Type B pancreatic cell (in vitro differentiated cells): ENCODE data around the gene ADAMTS4. TPM values are rescaled to one million over a fixed set of nuclear protein-coding genes. Genes with fewer than 3 reads are reported as not detected.

Source experiments
- DNase-seq: peaks from one replicate; pipeline ENCODE4 v3.0.0; 2021; ENCODE audit warnings: mixed read lengths; ENCODE audit not compliant: unreplicated experiment; ENCODE audit errors: extremely low spot score
- H3K27ac Mint-ChIP-seq: 2 replicates; pipeline ENCODE4 v1.8.0; 2021; ENCODE audit warnings: mild to moderate bottlenecking, mixed read lengths
- H3K27me3 Mint-ChIP-seq: 2 replicates; pipeline ENCODE4 v1.8.0; 2021; ENCODE audit warnings: mixed read lengths
- H3K36me3 Mint-ChIP-seq: 2 replicates; pipeline ENCODE4 v1.8.0; 2021; ENCODE audit warnings: mixed read lengths
- H3K4me1 Mint-ChIP-seq: one replicate; pipeline ENCODE4 v1.8.0; 2021; ENCODE audit warnings: mixed read lengths; ENCODE audit not compliant: unreplicated experiment
- H3K4me3 Mint-ChIP-seq: 2 replicates; pipeline ENCODE4 v1.8.0; 2021; ENCODE audit warnings: mild to moderate bottlenecking, mixed read lengths
- H3K9me3 Mint-ChIP-seq: 2 replicates; pipeline ENCODE4 v1.8.0; 2021; ENCODE audit warnings: mixed read lengths
- total RNA-seq: library from RNA; stranded (reverse); gene quantifications from 2 replicates; pipeline ENCODE4 v1.2.1, GENCODE V29; 2021; ENCODE audit warnings: low replicate concordance
- TF ChIP-seq, protein P1 (sequence below): fragments of 200-600 bp; sonication (generic); conservative IDR thresholded peaks from 2 replicates; pipeline ENCODE4 v1.5.0; 2021; ENCODE audit warnings: antibody characterized with exemption, mild to moderate bottlenecking

The ADAMTS4 gene
- total RNA-seq, 1 donor from 2014 or later = 2.5 TPM

DNA sequence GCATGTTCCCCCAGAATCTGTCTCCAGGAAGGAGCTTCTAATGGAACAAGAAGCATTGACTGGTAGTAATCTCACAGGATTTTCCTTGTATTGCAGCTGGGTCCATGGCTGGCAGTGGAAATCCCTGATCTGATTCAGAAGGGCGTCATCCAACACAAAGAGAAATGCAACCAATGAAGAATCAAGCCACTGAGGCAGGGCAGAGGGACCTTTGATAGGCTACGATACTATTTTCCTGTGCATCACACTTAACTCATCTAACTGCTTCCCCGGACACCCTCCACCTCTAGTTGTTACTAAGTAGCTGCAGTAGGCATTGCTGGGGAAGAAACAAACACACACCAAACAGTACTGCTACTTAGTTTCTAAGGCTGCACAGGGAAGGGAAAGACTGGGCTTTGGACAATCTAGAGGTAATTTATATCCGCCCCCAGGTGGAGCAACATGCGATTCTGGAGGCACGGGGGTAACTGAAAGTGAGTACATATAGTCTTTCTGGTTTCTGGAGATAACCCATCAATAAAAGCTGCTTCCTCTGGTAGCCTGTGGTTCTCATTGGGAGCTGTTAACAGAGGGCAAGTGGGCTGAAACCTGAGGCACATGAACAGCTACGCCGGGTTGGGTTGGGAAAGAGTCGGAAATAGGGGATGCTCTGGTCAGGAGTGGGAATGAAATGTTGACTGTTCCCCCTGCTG is 40.4 kb downstream of the ADAMTS4 start:
- Mint-ChIP-seq H3K4me3 (peak overlapping the region; percentile 95), H3K9me3 (no peaks in the 10 kb centered on the region), H3K4me1 (peaks cover 47% of the 10 kb centered on the region), H3K27me3 (no peaks in the 10 kb centered on the region), H3K27ac (peak overlapping the region; percentile 93), H3K36me3 (peaks cover 7% of the 10 kb centered on the region)
- DNase-seq = no peak
- TF ChIP-seq, protein P1, sequence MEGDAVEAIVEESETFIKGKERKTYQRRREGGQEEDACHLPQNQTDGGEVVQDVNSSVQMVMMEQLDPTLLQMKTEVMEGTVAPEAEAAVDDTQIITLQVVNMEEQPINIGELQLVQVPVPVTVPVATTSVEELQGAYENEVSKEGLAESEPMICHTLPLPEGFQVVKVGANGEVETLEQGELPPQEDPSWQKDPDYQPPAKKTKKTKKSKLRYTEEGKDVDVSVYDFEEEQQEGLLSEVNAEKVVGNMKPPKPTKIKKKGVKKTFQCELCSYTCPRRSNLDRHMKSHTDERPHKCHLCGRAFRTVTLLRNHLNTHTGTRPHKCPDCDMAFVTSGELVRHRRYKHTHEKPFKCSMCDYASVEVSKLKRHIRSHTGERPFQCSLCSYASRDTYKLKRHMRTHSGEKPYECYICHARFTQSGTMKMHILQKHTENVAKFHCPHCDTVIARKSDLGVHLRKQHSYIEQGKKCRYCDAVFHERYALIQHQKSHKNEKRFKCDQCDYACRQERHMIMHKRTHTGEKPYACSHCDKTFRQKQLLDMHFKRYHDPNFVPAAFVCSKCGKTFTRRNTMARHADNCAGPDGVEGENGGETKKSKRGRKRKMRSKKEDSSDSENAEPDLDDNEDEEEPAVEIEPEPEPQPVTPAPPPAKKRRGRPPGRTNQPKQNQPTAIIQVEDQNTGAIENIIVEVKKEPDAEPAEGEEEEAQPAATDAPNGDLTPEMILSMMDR = no peak

DNA sequence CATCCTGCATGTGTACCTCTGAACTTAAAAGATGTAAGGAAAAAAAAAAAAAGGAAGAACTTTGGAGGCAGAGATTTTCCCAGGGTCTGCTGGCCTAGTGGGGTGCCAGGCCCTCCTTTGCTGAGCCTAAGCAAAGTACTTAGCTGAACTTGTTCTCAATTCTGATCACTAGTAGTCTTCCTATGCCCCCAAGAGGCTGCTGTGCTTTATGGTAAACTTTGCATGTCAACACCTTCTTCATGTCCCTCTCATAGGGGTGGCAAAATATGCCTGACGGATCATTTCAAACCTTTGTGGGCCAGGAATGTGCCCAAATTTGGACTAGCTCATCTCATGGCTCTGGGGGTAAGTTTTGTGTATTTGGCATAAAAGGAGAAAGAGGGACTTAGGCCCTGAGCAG is 41.0 kb downstream of the ADAMTS4 start:
- no peaks in the 10 kb centered on the region for H3K27me3 Mint-ChIP-seq
- peak overlapping the region; percentile 93 for H3K27ac Mint-ChIP-seq
- peaks cover 41% of the 10 kb centered on the region for H3K4me1 Mint-ChIP-seq
- H3K4me3 Mint-ChIP-seq = peak overlapping the region; percentile 95
- H3K36me3 Mint-ChIP-seq = peaks cover 1% of the 10 kb centered on the region
- TF ChIP-seq, protein P1 = no peak
- no peaks in the 10 kb centered on the region for H3K9me3 Mint-ChIP-seq
- no peak for DNase-seq

DNA sequence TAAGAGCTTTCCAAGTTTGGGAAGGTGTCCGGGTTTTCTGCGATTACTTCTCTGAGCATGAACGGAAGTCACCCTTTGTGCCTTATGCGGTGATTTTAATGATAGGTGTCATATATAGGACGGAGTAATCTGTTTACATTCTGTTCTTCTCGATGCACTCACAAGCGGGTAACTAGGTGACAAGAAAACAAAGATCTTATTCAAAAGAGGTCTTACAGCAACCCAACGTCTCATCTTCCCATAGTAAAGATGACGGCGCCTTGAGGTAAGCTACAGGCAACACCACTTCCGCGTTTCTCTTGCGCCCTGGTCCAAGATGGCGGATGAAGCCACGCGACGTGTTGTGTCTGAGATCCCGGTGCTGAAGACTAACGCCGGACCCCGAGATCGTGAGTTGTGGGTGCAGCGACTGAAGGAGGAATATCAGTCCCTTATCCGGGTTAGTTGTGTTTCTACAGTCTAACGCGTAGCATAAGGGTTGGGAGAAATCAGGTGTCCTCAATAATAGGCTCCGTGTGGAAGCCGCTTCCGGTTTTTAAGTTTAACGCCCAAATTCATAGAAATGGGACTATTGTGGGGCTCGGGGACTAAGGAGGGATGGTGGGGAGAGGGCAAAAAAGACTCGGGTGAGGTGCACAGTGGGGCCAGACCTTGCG is 45.0 kb downstream of the ADAMTS4 start, which contains the start of gene UFC1:
Gene UFC1 (plus strand): TSS at position 297 of the 656 bp plus-strand sequence. CDS start 20 bp downstream, at position 317.
- DNase-seq = no peak
- H3K4me3 Mint-ChIP-seq = peak within 1 kb of the TSS; percentile 99
- H3K27me3 Mint-ChIP-seq = no peaks in the 10 kb centered on the region
- TF ChIP-seq, protein P1 = no peak
- H3K36me3 Mint-ChIP-seq = no peaks in the 10 kb centered on the region
- H3K4me1 Mint-ChIP-seq = peaks cover 22% of the 10 kb centered on the region
- H3K27ac Mint-ChIP-seq = peak within 1 kb of the TSS; percentile 100
- H3K9me3 Mint-ChIP-seq = no peaks in the 10 kb centered on the region

DNA sequence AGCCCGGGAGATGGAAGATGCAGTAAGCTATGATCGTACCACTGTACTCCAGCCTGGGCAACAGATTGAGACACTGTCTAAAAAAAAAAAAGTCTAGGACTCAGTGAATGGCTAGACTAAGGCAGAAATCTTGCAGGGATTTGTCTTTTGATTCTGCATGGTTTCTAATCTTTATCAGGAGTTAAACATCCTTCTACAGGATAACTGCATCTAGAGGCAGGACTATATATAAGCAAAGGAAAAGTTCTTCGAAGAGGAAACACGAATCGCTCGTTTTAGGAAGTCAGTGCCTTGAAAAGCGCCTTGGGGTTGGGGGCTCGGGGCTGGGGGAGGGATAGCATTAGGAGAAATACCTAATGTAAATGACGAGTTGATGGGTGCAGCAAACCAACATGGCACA is 45.7 kb downstream of the ADAMTS4 start:
- no peak for DNase-seq
- TF ChIP-seq, protein P1 = no peak
- Mint-ChIP-seq H3K27me3 (no peaks in the 10 kb centered on the region), H3K27ac (peak overlapping the region; percentile 100), H3K36me3 (no peaks in the 10 kb centered on the region), H3K9me3 (no peaks in the 10 kb centered on the region), H3K4me3 (peak overlapping the region; percentile 99), H3K4me1 (peaks cover 19% of the 10 kb centered on the region)

DNA sequence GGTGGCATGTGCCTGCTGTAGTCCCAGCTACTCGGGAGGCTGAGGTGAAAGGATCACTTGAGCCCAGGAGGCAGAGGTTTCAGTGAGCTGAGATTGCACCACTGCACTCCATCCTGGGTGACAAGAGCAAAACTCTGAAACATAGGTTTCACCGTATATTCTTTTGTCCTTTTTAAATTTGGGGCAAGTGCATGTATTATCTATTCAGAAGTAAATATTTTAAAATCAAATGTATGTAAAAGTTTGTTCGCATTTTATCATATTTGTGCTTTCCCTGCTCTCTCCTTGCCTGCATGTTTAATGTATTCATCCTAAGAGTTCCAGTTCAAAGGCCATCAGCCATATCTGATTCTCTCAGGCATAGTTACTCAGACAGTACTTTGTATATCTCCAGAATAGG is 53.0 kb downstream of the ADAMTS4 start:
- no peak overlapping the region for H3K4me3 Mint-ChIP-seq
- no peak for DNase-seq

More for the DNA sequence above, 53.0 kb downstream of the ADAMTS4 start:
- Mint-ChIP-seq H3K9me3 (no peaks in the 10 kb centered on the region), H3K27ac (no peak overlapping the region), H3K36me3 (no peaks in the 10 kb centered on the region), H3K4me1 (no peaks in the 10 kb centered on the region), H3K27me3 (no peaks in the 10 kb centered on the region)
- TF ChIP-seq, protein P1 = no peak
